GM10847 (cell line): Measurements from ENCODE around the gene RPAP3.

Source experiments
- POLR2A ChIP-seq: IDR thresholded peaks from 2 replicates; pipeline ENCODE4 v1.6.1; 2011; ENCODE audit not compliant: insufficient read length; ENCODE audit errors: extremely low read depth

The RPAP3 gene

GRCh38 chr12:47715877-47716548, 10.2 kb upstream of the RPAP3 start:
- no peak for TF ChIP-seq POLR2A

DNA sequence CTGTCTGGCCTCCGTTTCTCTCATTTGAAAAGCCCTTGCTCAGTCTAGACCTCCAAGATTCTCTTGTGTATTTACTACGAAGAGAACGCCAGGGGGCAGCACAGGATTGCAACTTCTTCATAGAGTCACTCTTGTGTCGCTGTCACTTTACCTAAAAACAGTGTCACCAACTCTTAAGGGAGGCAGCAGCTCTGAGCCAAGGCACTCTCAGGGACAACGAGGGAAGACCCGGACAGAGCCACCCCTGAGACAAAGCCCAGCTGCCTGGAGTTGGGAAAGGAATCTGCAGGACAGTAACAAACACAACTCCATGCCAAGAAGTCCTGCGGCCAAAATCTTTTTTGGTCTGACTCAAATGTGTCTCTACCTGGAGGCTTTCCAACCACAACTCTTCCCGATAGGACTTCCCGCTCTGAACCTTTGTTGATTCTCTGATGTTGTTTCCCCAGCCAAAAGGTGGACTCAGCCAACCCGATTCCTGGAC, 9.6 kb upstream of the RPAP3 start:
- TF ChIP-seq POLR2A = no peak

DNA sequence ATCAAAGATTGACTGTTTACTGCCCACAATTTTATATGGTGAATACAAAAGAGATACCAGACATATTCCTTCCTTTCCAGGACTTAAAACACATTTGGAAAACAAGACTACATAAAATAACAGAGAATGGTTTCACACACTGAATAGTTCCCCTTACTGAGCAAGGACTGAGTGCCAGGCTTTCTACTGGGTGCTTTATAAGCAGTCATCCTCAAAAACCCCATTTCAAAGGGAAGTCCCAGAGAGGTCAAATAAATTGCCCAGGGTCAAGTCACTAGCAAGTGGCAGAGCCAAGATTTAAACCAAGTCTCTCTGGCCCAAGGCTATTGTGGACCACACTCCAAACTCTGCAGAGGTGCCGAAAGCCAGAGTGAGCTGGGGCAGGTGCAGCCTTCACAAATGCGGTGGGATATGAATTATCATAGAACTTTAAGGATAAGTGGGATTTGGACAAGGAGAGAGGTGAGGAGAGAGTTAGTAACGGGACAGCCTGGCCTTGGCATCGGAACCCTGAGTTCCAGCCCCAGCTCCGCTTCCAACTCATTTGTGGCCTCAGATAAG, 9.1 kb upstream of the RPAP3 start:
- TF ChIP-seq POLR2A = no peak

DNA sequence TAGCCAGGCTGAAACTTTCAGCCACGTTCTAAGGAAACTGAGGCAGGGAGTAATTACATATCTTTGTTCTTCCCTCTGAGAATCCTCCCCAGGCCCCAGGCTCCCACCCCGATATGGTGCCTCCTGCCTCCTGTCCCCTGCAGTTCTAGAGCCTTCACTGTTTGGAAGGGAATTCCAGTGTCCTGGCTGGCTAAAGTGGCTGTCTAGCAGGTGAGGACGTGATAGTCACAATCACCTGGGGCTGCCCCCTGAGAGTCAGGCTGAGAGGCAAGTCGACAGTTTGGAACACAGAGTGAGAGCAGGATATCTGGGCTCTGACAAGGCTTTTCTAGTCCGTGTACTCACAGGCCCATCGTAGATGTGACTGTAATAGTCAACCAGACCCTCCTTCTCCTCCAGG, 6.3 kb upstream of the RPAP3 start:
- TF ChIP-seq POLR2A = no peak

DNA sequence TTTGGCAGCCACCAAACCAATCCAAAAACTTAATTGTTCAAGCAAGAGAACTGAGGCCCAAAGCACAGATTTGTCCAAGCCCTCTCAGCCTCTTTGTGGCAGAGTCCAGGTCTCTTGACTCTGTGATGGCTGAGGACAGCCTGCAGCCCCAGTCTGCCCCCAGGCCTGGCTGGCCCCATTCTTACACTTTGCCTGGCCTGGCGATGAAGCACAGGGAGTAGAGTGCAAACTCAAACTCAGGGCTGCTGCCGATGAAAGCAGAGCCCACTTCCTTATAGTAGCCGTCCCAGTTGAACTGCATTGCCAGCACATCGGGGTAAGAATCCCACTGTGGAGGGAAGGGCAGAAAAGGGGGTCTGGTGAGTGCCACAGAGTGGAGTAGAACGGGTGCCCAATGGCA, 5.6 kb upstream of the RPAP3 start:
- no peak for TF ChIP-seq POLR2A

DNA sequence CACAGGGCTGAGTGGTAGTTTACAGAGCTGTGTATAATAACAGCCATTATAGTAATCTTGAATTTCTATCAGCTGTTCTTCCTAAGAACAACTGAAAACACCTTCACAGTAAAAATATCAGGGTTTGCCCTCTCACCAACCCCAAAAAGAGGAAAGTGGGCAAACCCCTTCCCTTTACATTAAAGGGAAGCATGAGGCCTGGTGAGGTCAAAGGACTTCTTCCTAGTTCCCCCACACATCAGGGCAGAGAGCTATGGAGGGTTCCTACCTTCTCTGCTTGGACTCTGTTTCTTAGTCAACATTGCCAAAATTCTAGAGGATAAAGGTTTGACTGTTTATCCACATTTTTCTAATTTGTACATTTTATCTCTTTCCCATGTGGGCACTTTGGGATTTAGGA, 4.4 kb upstream of the RPAP3 start:
- no peak for TF ChIP-seq POLR2A

GRCh38 chr12:47709671-47710070, 3.8 kb upstream of the RPAP3 start:
- no peak for TF ChIP-seq POLR2A

GRCh38 chr12:47709237-47709636, 3.4 kb upstream of the RPAP3 start:
- TF ChIP-seq POLR2A = no peak

GRCh38 chr12:47707905-47708543, 2.2 kb upstream of the RPAP3 start:
- no peak for TF ChIP-seq POLR2A

DNA sequence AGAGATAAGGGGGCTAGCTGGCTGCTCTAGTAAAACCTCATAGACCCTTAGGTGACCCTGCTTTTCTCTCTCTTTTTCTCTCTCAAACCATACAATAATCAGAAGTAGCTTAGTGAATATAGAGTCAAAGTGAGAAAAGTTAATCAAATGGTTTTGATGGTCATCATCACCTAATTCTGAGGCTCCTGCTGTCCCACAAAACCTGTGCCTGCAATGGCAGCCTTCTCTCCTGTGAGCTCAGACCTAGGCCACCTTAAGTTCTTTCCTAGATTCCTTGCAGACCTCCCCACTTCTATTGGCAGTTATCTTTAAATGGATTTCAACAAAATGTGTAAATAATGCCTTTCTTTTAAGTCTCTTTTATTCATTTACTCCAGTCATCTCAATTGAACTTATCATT, 1.5 kb upstream of the RPAP3 start:
- no peak for TF ChIP-seq POLR2A

DNA sequence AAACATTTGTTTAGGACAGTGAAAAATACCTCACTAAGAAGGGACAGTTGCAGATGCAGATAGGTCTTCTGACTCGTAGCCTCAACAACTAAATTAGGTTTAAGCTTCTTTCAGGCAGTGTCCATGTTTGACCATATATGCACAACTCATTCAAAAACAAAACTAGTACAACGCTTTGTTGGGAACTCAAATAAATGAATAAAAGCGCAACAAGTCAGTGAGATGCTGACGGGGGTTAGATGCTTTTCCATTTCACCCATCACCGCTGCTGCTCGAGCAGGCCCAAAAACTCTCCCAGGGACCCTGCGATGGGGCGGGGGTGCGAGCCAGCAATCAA, 633 bp downstream of the RPAP3 start:
- no peak for TF ChIP-seq POLR2A

GRCh38 chr12:47704719-47705118, 1.1 kb downstream of the RPAP3 start:
- no peak for TF ChIP-seq POLR2A

- TF ChIP-seq POLR2A = no peak
Measured at GRCh38 chr12:47700263-47700662, 5.6 kb downstream of the RPAP3 start.

- no peak for TF ChIP-seq POLR2A
Measured at GRCh38 chr12:47698631-47699030, 7.2 kb downstream of the RPAP3 start.

DNA sequence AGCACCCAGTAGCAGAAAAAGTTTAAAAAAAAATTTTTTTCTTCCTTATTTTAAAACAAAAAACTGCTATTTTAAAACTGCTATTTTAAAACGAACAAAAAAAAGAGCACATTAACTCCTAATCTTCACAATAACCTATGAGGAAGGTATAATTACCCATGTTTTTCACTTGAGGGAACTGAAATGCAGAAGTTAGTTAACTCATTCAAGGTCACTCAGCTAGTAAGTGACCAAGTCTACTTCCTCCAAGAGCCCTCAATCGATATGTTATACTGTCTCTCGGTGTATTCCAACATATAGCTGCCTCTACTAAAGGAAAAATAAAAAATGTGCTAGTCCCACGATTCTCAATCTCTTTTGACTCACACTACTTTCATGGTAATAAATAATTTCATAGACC, 7.8 kb downstream of the RPAP3 start:
- TF ChIP-seq POLR2A = no peak

DNA sequence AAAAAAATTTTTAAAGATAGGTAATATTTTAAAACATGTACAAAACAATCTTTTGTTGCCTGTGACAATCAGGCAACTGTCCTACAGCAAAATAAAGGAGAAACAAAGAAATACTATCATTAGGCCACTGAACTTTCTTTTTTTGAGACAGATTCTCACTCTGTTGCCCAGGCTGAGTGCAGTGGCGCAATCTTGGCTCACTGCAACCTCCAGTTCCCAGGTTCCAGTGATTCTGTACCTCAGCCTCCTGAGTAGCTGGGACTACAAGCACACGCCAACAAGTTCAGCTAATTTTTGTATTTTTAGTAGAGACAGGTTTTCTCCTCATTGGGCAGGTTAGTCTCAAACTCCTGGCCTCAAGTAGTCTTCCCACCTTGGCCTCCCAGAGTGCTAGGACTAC, 16.6 kb downstream of the RPAP3 start:
- no peak for TF ChIP-seq POLR2A

DNA sequence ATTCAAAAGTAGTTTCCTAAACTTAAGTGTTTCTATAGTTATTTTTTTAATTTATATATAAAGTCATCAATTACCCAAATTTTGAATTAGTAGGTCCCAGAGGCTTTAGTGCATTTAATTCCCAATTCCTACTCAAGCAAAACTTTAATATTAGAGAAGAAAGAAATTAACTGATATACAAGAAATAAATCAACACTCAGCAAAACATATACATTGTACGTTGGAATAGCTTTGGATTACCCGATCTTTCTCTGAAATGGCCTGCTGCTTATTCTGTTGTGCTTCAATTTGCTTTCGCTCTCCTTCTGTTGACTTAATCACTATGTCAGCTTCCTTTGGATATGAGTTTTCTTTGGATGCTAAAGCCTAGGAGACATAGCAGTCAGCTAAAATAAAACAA, 18.2 kb downstream of the RPAP3 start:
- TF ChIP-seq POLR2A = no peak
